ENCODE data around the gene POLE2.

The POLE2 gene

GRCh38 chr14:49670475-49670874 lies 17.5 kb downstream of the POLE2 start:
- TF ChIP-seq USF1 (IDR thresholded peaks at IDR 0.05) = no peak
- TF ChIP-seq NFIC (IDR thresholded peaks at IDR 0.05) = no peak
- no peak for TF ChIP-seq REST (IDR thresholded peaks at IDR 0.05; ENCODE audit: low read depth)
- TF ChIP-seq FOXM1 (IDR thresholded peaks at IDR 0.05; ENCODE audit: borderline replicate concordance, low read depth) = no peak
- TF ChIP-seq EGR1 (IDR thresholded peaks at IDR 0.05) = no peak
- TF ChIP-seq CEBPB (IDR thresholded peaks at IDR 0.05) = no peak
- TF ChIP-seq EP300 (IDR thresholded peaks at IDR 0.05; ENCODE audit: borderline replicate concordance) = no peak
- TF ChIP-seq TEAD4 (IDR thresholded peaks at IDR 0.05) = no peak
- TF ChIP-seq TCF12 (IDR thresholded peaks at IDR 0.05; ENCODE audit: low read depth) = no peak
- TF ChIP-seq TAF1 (IDR thresholded peaks at IDR 0.05; ENCODE audit: low read depth) = no peak
- TF ChIP-seq YY1 (IDR thresholded peaks at IDR 0.05; ENCODE audit: low read depth) = no peak
- no peak for TF ChIP-seq RAD21 (IDR thresholded peaks at IDR 0.05; ENCODE audit: low read depth)
- no peak for TF ChIP-seq CREB1 (IDR thresholded peaks at IDR 0.05; ENCODE audit: low read depth)

GRCh38 chr14:49659526-49660455 lies 28.2 kb downstream of the POLE2 start:
- TF ChIP-seq TAF1 (IDR thresholded peaks at IDR 0.05; ENCODE audit: low read depth) = no peak
- TF ChIP-seq TCF12 (IDR thresholded peaks at IDR 0.05; ENCODE audit: low read depth) = no peak
- no peak for TF ChIP-seq TEAD4 (IDR thresholded peaks at IDR 0.05)
- no peak for TF ChIP-seq MAX (IDR thresholded peaks at IDR 0.05)
- no peak for TF ChIP-seq ZBTB7A (IDR thresholded peaks at IDR 0.05; ENCODE audit: low read depth)
- TF ChIP-seq NFIC (IDR thresholded peaks at IDR 0.05) = no peak
- no peak for TF ChIP-seq FOXM1 (IDR thresholded peaks at IDR 0.05; ENCODE audit: borderline replicate concordance, low read depth)
- TF ChIP-seq CREB1 (IDR thresholded peaks at IDR 0.05; ENCODE audit: low read depth) = no peak
- no peak for TF ChIP-seq EP300 (IDR thresholded peaks at IDR 0.05; ENCODE audit: borderline replicate concordance)
- TF ChIP-seq CEBPB (IDR thresholded peaks at IDR 0.05) = no peak

GRCh38 chr14:49654511-49654910 lies 33.5 kb downstream of the POLE2 start:
- TF ChIP-seq USF1 (IDR thresholded peaks at IDR 0.05) = no peak
- TF ChIP-seq TEAD4 (IDR thresholded peaks at IDR 0.05) = no peak
- no peak for TF ChIP-seq CREB1 (IDR thresholded peaks at IDR 0.05; ENCODE audit: low read depth)
- no peak for TF ChIP-seq NFIC (IDR thresholded peaks at IDR 0.05)
- TF ChIP-seq ZBTB7A (IDR thresholded peaks at IDR 0.05; ENCODE audit: low read depth) = no peak

GRCh38 chr14:49653508-49653907 lies 34.5 kb downstream of the POLE2 start:
- no peak for TF ChIP-seq CEBPB (IDR thresholded peaks at IDR 0.05)

- TF ChIP-seq RAD21 (IDR thresholded peaks at IDR 0.05; ENCODE audit: low read depth) (no peak), EGR1 (IDR thresholded peaks at IDR 0.05) (no peak), EP300 (IDR thresholded peaks at IDR 0.05; ENCODE audit: borderline replicate concordance) (no peak), NFIC (IDR thresholded peaks at IDR 0.05) (no peak), REST (IDR thresholded peaks at IDR 0.05; ENCODE audit: low read depth) (no peak), YY1 (IDR thresholded peaks at IDR 0.05; ENCODE audit: low read depth) (no peak), CREB1 (IDR thresholded peaks at IDR 0.05; ENCODE audit: low read depth) (no peak), FOXM1 (IDR thresholded peaks at IDR 0.05; ENCODE audit: borderline replicate concordance, low read depth) (no peak), CEBPB (IDR thresholded peaks at IDR 0.05) (no peak), MAX (IDR thresholded peaks at IDR 0.05) (no peak), TAF1 (IDR thresholded peaks at IDR 0.05; ENCODE audit: low read depth) (no peak), USF1 (IDR thresholded peaks at IDR 0.05) (no peak), TCF12 (IDR thresholded peaks at IDR 0.05; ENCODE audit: low read depth) (no peak), ZBTB7A (IDR thresholded peaks at IDR 0.05; ENCODE audit: low read depth) (no peak), TEAD4 (IDR thresholded peaks at IDR 0.05) (no peak)
Observed at GRCh38 chr14:49642163-49642562, 45.9 kb downstream of the POLE2 start.
